Esophagus squamous epithelium (tissue), 4 donors: ENCODE results near the gene BST1.

ENCODE experiments used
- CTCF ChIP-seq, 6 experiments: fragments of 450-650 bp in 4 of 6; fragments of 200-600 bp in 2 of 6; sonication (generic) in 2 of 6; IDR thresholded peaks; one replicate each; pipeline ENCODE4 v1.5.1; 2016 to 2019; ENCODE audit warnings: antibody characterized with exemption in 6 of 6, mild to moderate bottlenecking in 4 of 6, moderate library complexity in 4 of 6
- POLR2A ChIP-seq, 4 donors: fragments of 450-650 bp; IDR thresholded peaks; one replicate each; pipeline ENCODE4 v1.6.1; 2017; ENCODE audit warnings: antibody characterized with exemption in 4 of 4, mild to moderate bottlenecking in 4 of 4, moderate library complexity in 3 of 4

- TF ChIP-seq CTCF (IDR thresholded peaks at IDR 0.05), result no peak
- TF ChIP-seq POLR2A (IDR thresholded peaks at IDR 0.05), result no peak
These were observed 39.8 kb downstream of the BST1 start for GRCh38 chr4:15742637-15743036.
